HepG2 (cell line): ENCODE results near the gene ZNF106. TPM values are rescaled to one million over a fixed set of nuclear protein-coding genes. Genes with fewer than 3 reads are reported as not detected.

Experiments used
- ATAC-seq: fragments of 200-7000 bp; cut with Tn5 transposase; 3 replicates; pipeline ENCODE4 v1.9.1; 2020; ENCODE audit warnings: mild to moderate bottlenecking, moderate library complexity
- BruUV-seq: library from RNA; stranded (reverse); fragments of 400-500 nt; replicated peaks from 2 replicates; lab custom pipeline; 2021; lab: Mats Ljungman, UMichigan
- CTCF ChIA-PET: fragments of 300-600 bp; formaldehyde crosslinking; extraction: SDS; loops from one replicate; lab custom pipeline; 2021; ENCODE audit warnings: low total read pairs, inconsistent platforms, low intra/inter-chr PET ratio; lab: Yijun Ruan, JAX
- POLR2A ChIA-PET: fragments of 350-600 bp; sonication (Branson Sonifier 250); formaldehyde crosslinking; loops from one replicate; lab custom pipeline; 2020; ENCODE audit warnings: antibody characterized with exemption, inconsistent platforms; lab: Yijun Ruan, JAX
- DNase-seq: peaks from one replicate; pipeline ENCODE4 v3.0.0-alpha.2; 2015; ENCODE audit warnings: low spot score
- FAIRE-seq: peaks from 3 replicates; lab custom pipeline; 2011; peaks lifted over from hg19 to GRCh38; lab: Jason Lieb, UNC
- H2AFZ ChIP-seq: one replicate; pipeline ENCODE4 v1.6.1; 2011; ENCODE audit warnings: low read length, inconsistent platforms
- H3K27ac ChIP-seq: fragments of 300-600 bp; 3 replicates; pipeline ENCODE4 v1.8.0; 2011; ENCODE audit warnings: mixed run types, mild to moderate bottlenecking, mixed read lengths, low read length, inconsistent platforms; ENCODE audit not compliant: insufficient read depth; ENCODE audit errors: extremely low read length
- H3K27me3 ChIP-seq, 2 experiments: fragments of 200-600 bp in 1 of 2; 2 replicates in 1 of 2; 3 replicates in 1 of 2; pipeline versions ENCODE4 v1.6.0 to v1.8.0; 2011; ENCODE audit warnings: low read length in 2 of 2, mild to moderate bottlenecking in 2 of 2, moderate library complexity in 2 of 2, inconsistent platforms in 1 of 2; ENCODE audit not compliant: insufficient read depth in 2 of 2, control insufficient read depth in 1 of 2
- H3K36me3 ChIP-seq, 2 experiments: fragments of 200-600 bp in 1 of 2; replicated peaks in 1 of 2; 2 replicates in 1 of 2; 3 replicates in 1 of 2; pipeline versions ENCODE4 v1.5.1 to v1.8.0; 2011; ENCODE audit warnings: low read length in 2 of 2, inconsistent platforms in 1 of 2; ENCODE audit not compliant: insufficient read depth in 2 of 2, control insufficient read depth in 1 of 2
- H3K4me1 ChIP-seq: 2 replicates; pipeline ENCODE4 v1.5.1; 2012; ENCODE audit warnings: low read length, inconsistent platforms; ENCODE audit not compliant: insufficient read depth
- H3K4me2 ChIP-seq: 2 replicates; pipeline ENCODE4 v1.6.0; 2011; ENCODE audit warnings: low read depth, low read length, inconsistent platforms
- H3K4me3 ChIP-seq, 3 experiments: fragments of 200-600 bp in 1 of 3; sonication (generic), shearing (Covaris generic) in 1 of 3; replicated peaks in 1 of 3; 2 replicates each; pipeline ENCODE4 v1.5.1; 2011 to 2016; ENCODE audit warnings: low read length in 3 of 3, inconsistent platforms in 2 of 3, low read depth in 2 of 3, mild to moderate bottlenecking in 2 of 3, control low read depth in 1 of 3, mixed read lengths in 1 of 3; ENCODE audit not compliant: insufficient read depth in 1 of 3
- H3K79me2 ChIP-seq: one replicate; pipeline ENCODE4 v1.6.1; 2011; ENCODE audit warnings: low read length, inconsistent platforms; ENCODE audit not compliant: insufficient read depth
- H3K9ac ChIP-seq: 2 replicates; pipeline ENCODE4 v1.6.0; 2011; ENCODE audit warnings: mild to moderate bottlenecking, low read depth, low read length, inconsistent platforms; ENCODE audit not compliant: insufficient read depth
- H3K9me3 ChIP-seq: 2 replicates; pipeline ENCODE4 v1.5.1; 2012; ENCODE audit warnings: mild to moderate bottlenecking, low read length
- H4K20me1 ChIP-seq: 2 replicates; pipeline ENCODE4 v1.6.0; 2011; ENCODE audit warnings: inconsistent platforms, mild to moderate bottlenecking, low read length, moderate library complexity; ENCODE audit not compliant: insufficient read depth
- E2F5 ChIP-seq: sonication (generic); formaldehyde crosslinking; conservative IDR thresholded peaks from 2 replicates; pipeline ENCODE4 v1.4.0; 2020; ENCODE audit warnings: missing genetic modification reagents
- HNF4A ChIP-seq: sonication (generic); formaldehyde crosslinking; IDR thresholded peaks from 2 replicates; pipeline ENCODE4 v1.4.0; 2020; ENCODE audit warnings: missing genetic modification reagents
- HNRNPLL ChIP-seq: fragments of 200-400 bp; formaldehyde crosslinking; IDR thresholded peaks from 2 replicates; pipeline ENCODE4 v1.6.1; 2017; ENCODE audit warnings: mild to moderate bottlenecking, low read depth, low read length; ENCODE audit not compliant: poor library complexity, severe bottlenecking
- NCOA2 ChIP-seq: sonication (generic); formaldehyde crosslinking; IDR thresholded peaks from 2 replicates; pipeline ENCODE4 v1.8.0; 2022; ENCODE audit warnings: inconsistent platforms
- RERE ChIP-seq: IDR thresholded peaks from 2 replicates; pipeline ENCODE4 v1.6.1; 2016; ENCODE audit warnings: low read depth, missing genetic modification reagents, missing compliant biosample characterization
- RFX1 ChIP-seq: fragments of 450-650 bp; IDR thresholded peaks from 2 replicates; pipeline ENCODE4 v1.6.1; 2017
- TARDBP ChIP-seq: sonication (generic); formaldehyde crosslinking; IDR thresholded peaks from 2 replicates; pipeline ENCODE4 v1.8.0; 2022; ENCODE audit warnings: mild to moderate bottlenecking, missing genetic modification reagents
- TBL1XR1 ChIP-seq: fragments of 150-350 bp; IDR thresholded peaks from 2 replicates; pipeline ENCODE4 v1.6.1; 2014; ENCODE audit warnings: borderline replicate concordance, low read length; ENCODE audit not compliant: partially characterized antibody
- ZBTB46 ChIP-seq: sonication (generic); formaldehyde crosslinking; IDR thresholded peaks from 2 replicates; pipeline ENCODE4 v1.4.0; 2020; ENCODE audit warnings: mild to moderate bottlenecking, missing genetic modification reagents, borderline replicate concordance
- ZFX ChIP-seq: sonication (generic); formaldehyde crosslinking; IDR thresholded peaks from 2 replicates; pipeline ENCODE4 v1.4.0; 2020; ENCODE audit warnings: mild to moderate bottlenecking, low read depth, missing genetic modification reagents, moderate library complexity
- ZFY ChIP-seq: sonication (generic); formaldehyde crosslinking; IDR thresholded peaks from 2 replicates; pipeline ENCODE4 v1.4.0; 2020; ENCODE audit warnings: missing genetic modification reagents
- ZMYM4 ChIP-seq: sonication (generic); formaldehyde crosslinking; IDR thresholded peaks from 2 replicates; pipeline ENCODE4 v1.8.1; 2023; ENCODE audit warnings: mild to moderate bottlenecking, missing genetic modification reagents
- WGBS: methylation state at CpG from one replicate; pipeline ENCODE4 v1.1.6; 2017; ENCODE audit warnings: low lambda C conversion rate; 5-methylcytosine and 5-hydroxymethylcytosine counted together
- in situ Hi-C: cut with HindIII; loops from 2 replicates; pipeline ENCODE4 v1.10.0; 2017; ENCODE audit warnings: low pct_unique_long_range_greater_than_20kb; ENCODE audit not compliant: extremely low pct_ligation_motif_present
- intact Hi-C: fragments of 100-400 bp; cut with micrococcal nuclease; formaldehyde crosslinking; loops from one replicate; pipeline ENCODE4 v1.10.0; 2022; ENCODE audit not compliant: unreplicated experiment
- polyA plus RNA-seq, 8 experiments: library from polyadenylated mRNA; depleted of rRNA in 3 of 8; stranded (reverse) in 7 of 8; unstranded in 1 of 8; fragments of >200 nt; fragmentation: Illumina TruSeq in 4 of 8; extraction: Trizol in 4 of 8; gene quantifications; 2 replicates each; pipeline versions ENCODE4 v1.2.1 to v1.2.3, GENCODE V29; 2011 to 2016; ENCODE audit warnings: low read depth in 4 of 8, missing spikeins in 1 of 8, mixed read lengths in 1 of 8; ENCODE audit not compliant: insufficient read depth in 1 of 8
- total RNA-seq, 5 experiments: library from RNA; depleted of rRNA; stranded (reverse); fragments of >200 nt; fragmentation: Illumina TruSeq; extraction: Trizol; gene quantifications; 2 replicates each; pipeline ENCODE4 v1.2.3, GENCODE V29; 2016; ENCODE audit warnings: low read depth in 1 of 5

Gene ZNF106
- total and polyA plus RNA-seq, 2 of the 13 experiments (the other 11 are each of a cell fraction or from before 2014, with no cell fraction given) = 12.5 to 35.1 TPM

- TF ChIP-seq ZBTB46 = peak; percentile 83; the same call in 1 of the 2 replicates
- TF ChIP-seq ZMYM4 (CRISPR knock-in tag) = peak; percentile 10; the same call in 1 of the 2 replicates
- no peak for TF ChIP-seq TBL1XR1
- TF ChIP-seq ZFY (CRISPR knock-in tag) = peak; percentile 39; the same call in 1 of the 2 replicates
- peak; percentile 46 for TF ChIP-seq ZFX (CRISPR knock-in tag)
- TF ChIP-seq HNF4A = peak; percentile 47
Measured at GRCh38 chr15:42498212-42499068, 7.5 kb upstream of the ZNF106 start (continued).

- ATAC-seq = peak; percentile 96
- peak within 1 kb of the TSS; percentile 77 for H3K9ac ChIP-seq
- H3K9me3 ChIP-seq = no peaks in the 10 kb centered on the region
- H3K36me3 ChIP-seq = no peaks in the 10 kb centered on the region; a peak in 1 of 5 replicates
- H3K27ac ChIP-seq = peak within 1 kb of the TSS; percentile 82
- H3K4me3 ChIP-seq = peak within 1 kb of the TSS; percentile 78 to 84 (median 82)
- BruUV-seq = TSS peak; percentile 67
- FAIRE-seq = peak; percentile 76
- DNase-seq = peak; percentile 94
- intact Hi-C loops (no loop called here), in situ Hi-C loops (no loop called here)
- no peaks in the 10 kb centered on the region; a peak in 1 of 5 replicates for H3K27me3 ChIP-seq
- H4K20me1 ChIP-seq = no peaks in the 10 kb centered on the region
- 1% methylated on average over 43 of the region's 43 CpGs for WGBS
- H2AFZ ChIP-seq = peak within 1 kb of the TSS; percentile 94
- ChIA-PET CTCF (no interaction called here), POLR2A (interaction anchor here (0.8 to 2.8 kb wide), 10 partner anchors 10 to 222 kb away, joined by 3 to 18 read pairs (median 8); partner anchors contain the start of genes GANC, HAUS2, LRRC57 and STARD9)
- peak within 1 kb of the TSS; percentile 82 for H3K4me2 ChIP-seq
- peaks cover 38% of the 10 kb centered on the region for H3K79me2 ChIP-seq
- H3K4me1 ChIP-seq = peaks cover 72% of the 10 kb centered on the region
- TF ChIP-seq E2F5 (CRISPR knock-in tag) (peak; percentile 67; the same call in 1 of the 2 replicates), RFX1 (no peak), RERE (0 out of 2 replicates have a peak, but pooled peaks have one; percentile 13), NCOA2 (peak; percentile 33; the same call in 1 of the 2 replicates), TARDBP (CRISPR knock-in tag) (no peak), HNRNPLL (peak; percentile 72)
Measured at GRCh38 chr15:42495361-42496212, 4.6 kb upstream of the ZNF106 start, which contains the start of gene SNAP23. Gene SNAP23, plus strand, starts transcription at chr15:42495634. Its CDS starts 16,213 bp downstream, at chr15:42511847.
